ENCODE results near the gene FBRSL1. TPM values are rescaled to one million over a fixed set of nuclear protein-coding genes. Genes with fewer than 3 reads are reported as not detected.

FBRSL1 gene
- total and polyA plus RNA-seq, 2 donors (not counting 3 experiments of a cell fraction or from before 2014, with no cell fraction given), result 19.3 to 79.8 TPM

GRCh38 chr12:132447731-132448462 lies 42.1 kb upstream of the FBRSL1 start:
- dilution Hi-C loops (cut with MboI; ENCODE audit: extremely low pct_ligation_motif_present, low sequenced_read_pairs), result no loop called here

More at GRCh38 chr12:132447731-132448462, 42.1 kb upstream of the FBRSL1 start:
- Histone ChIP-seq H4K20me1 (replicated peaks; ENCODE audit: control insufficient read depth, extremely low read depth, insufficient read depth, low read length) (no peaks in the 10 kb centered on the region), H3K4me2 (ENCODE audit: insufficient read depth, low read length) (no peak overlapping the region), H3K27me3 (ENCODE audit: control insufficient read depth in 2 of 2, insufficient read depth in 2 of 2, low read length in 2 of 2) (no peaks in the 10 kb centered on the region), H3K36me3 (ENCODE audit: control insufficient read depth in 2 of 2, extremely low read depth in 1 of 2, insufficient read depth in 2 of 2, low read length in 2 of 2) (no peaks in the 10 kb centered on the region), H3K9ac (replicated peaks; ENCODE audit: extremely low read depth, insufficient read depth, low read length) (no peak overlapping the region), H3K9me1 (replicated peaks; ENCODE audit: control insufficient read depth, extremely low read depth, insufficient read depth, low read length) (no peaks in the 10 kb centered on the region), H3K79me2 (ENCODE audit: control insufficient read depth, insufficient read depth, low read length) (no peaks in the 10 kb centered on the region), H3K4me1 (ENCODE audit: control insufficient read depth, extremely low read depth, insufficient read depth, low read length) (no peaks in the 10 kb centered on the region), H3K9me3 (replicated peaks; ENCODE audit: control insufficient read depth, insufficient read depth, low read length) (no peaks in the 10 kb centered on the region), H3K27ac (ENCODE audit: insufficient read depth, low read depth, low read length) (no peak overlapping the region), H2AFZ (ENCODE audit: low read depth, low read length) (no peak overlapping the region), H3K4me3 (replicated peaks in 1 of 3; ENCODE audit: insufficient read depth in 1 of 3, low read depth in 1 of 3, low read length in 3 of 3) (no peak overlapping the region)
- no peak for FAIRE-seq
- no TSS peak for BruUV-seq (replicated peaks)
- ChIA-PET CTCF (interaction anchor here (1.4 kb wide), 1 partner anchor 76 kb away, joined by 4 read pairs; no protein-coding TSS in a partner anchor), POLR2A (no interaction called here)
- TF ChIP-seq CTCF (IDR thresholded peaks at IDR 0.05; ENCODE audit: extremely low read depth in 1 of 2, insufficient read depth in 1 of 2, low read depth in 1 of 2, low read length in 2 of 2) (no peak), FOS (IDR thresholded peaks at IDR 0.05; ENCODE audit: borderline replicate concordance, insufficient read depth, low read length) (no peak), POLR2A (IDR thresholded peaks at IDR 0.05; ENCODE audit: low read depth, low read length) (no peak), MYC (IDR thresholded peaks at IDR 0.05; ENCODE audit: low read depth, low read length) (no peak), JUN (IDR thresholded peaks at IDR 0.05; ENCODE audit: borderline replicate concordance, insufficient read depth, insufficient read length, low read depth) (no peak), GATA2 (IDR thresholded peaks at IDR 0.05; ENCODE audit: insufficient read depth, insufficient read length, low read depth, low read length) (no peak), POLR2AphosphoS5 (IDR thresholded peaks at IDR 0.05; ENCODE audit: insufficient read depth, low read depth, low read length) (no peak), MAX (IDR thresholded peaks at IDR 0.05; ENCODE audit: insufficient read depth, insufficient read length) (no peak), EZH2 (IDR thresholded peaks at IDR 0.05; ENCODE audit: borderline replicate concordance, low read depth, low read length, severe bottlenecking) (no peak)
- intact Hi-C loops (cut with micrococcal nuclease), result no loop called here
- DNase-seq (ENCODE audit: low read depth, low spot score), result no peak
